Muscle of leg (tissue), 11 donors: ENCODE measurements around the gene TOGARAM1. TPM values are rescaled to one million over a fixed set of nuclear protein-coding genes. Genes with fewer than 3 reads are reported as not detected.

Source experiments
- DNase-seq: peaks from one replicate; pipeline ENCODE4 v3.0.0; 2013
- H3K27ac ChIP-seq: one replicate; pipeline ENCODE4 v1.5.1; 2013; ENCODE audit warnings: mild to moderate bottlenecking, low read length, control low read depth
- H3K27me3 ChIP-seq: one replicate; pipeline ENCODE4 v1.6.1; 2013; ENCODE audit warnings: low read length; ENCODE audit not compliant: control insufficient read depth, insufficient read depth
- H3K36me3 ChIP-seq: one replicate; pipeline ENCODE4 v1.6.1; 2013; ENCODE audit warnings: low read length; ENCODE audit not compliant: control insufficient read depth, insufficient read depth
- H3K4me1 ChIP-seq: one replicate; pipeline ENCODE4 v1.6.1; 2013; ENCODE audit warnings: low read length; ENCODE audit not compliant: control insufficient read depth, insufficient read depth
- H3K4me3 ChIP-seq: one replicate; pipeline ENCODE4 v1.5.1; 2013; ENCODE audit warnings: low read length, control low read depth
- H3K9me3 ChIP-seq: replicated peaks from 2 replicates; pipeline ENCODE4 v1.6.1; 2013; ENCODE audit warnings: low read depth, low read length; ENCODE audit not compliant: control insufficient read depth
- WGBS: methylation state at CpG from one replicate; pipeline ENCODE4 v1.1.5; 2013; ENCODE audit warnings: missing lambda C conversion rate; ENCODE audit not compliant: insufficient coverage; 5-methylcytosine and 5-hydroxymethylcytosine counted together
- polyA plus RNA-seq, 8 donors: library from polyadenylated mRNA; unstranded; fragments of 120-200 nt; gene quantifications; one replicate each; pipeline versions ENCODE4 v1.2.1 to v1.2.3, GENCODE V29; 2013; ENCODE audit warnings: inconsistent platforms in 1 of 8, low replicate concordance in 1 of 8; ENCODE audit not compliant: insufficient read length in 8 of 8, insufficient read depth in 1 of 8
- total RNA-seq: library from RNA; stranded (reverse); fragments of 120-200 nt; gene quantifications from one replicate; pipeline ENCODE4 v1.2.4, GENCODE V29; 2013

TOGARAM1 gene
- total and polyA plus RNA-seq, 9 donors: 20.5 to 29.9 (median 22.1) TPM

GRCh38 chr14:44961151-44961553, 838 bp upstream of the TOGARAM1 start:
- H3K4me1 ChIP-seq: peaks cover 6% of the 10 kb centered on the region
- peak overlapping the region; percentile 62 for H3K4me3 ChIP-seq
- H3K36me3 ChIP-seq: no peaks in the 10 kb centered on the region
- no peaks in the 10 kb centered on the region for H3K27me3 ChIP-seq
- H3K27ac ChIP-seq: peak overlapping the region; percentile 96
- H3K9me3 ChIP-seq: no peaks in the 10 kb centered on the region
- WGBS: 0% methylated on average over 3 of the region's 14 CpGs
- DNase-seq: peak; percentile 87

DNA sequence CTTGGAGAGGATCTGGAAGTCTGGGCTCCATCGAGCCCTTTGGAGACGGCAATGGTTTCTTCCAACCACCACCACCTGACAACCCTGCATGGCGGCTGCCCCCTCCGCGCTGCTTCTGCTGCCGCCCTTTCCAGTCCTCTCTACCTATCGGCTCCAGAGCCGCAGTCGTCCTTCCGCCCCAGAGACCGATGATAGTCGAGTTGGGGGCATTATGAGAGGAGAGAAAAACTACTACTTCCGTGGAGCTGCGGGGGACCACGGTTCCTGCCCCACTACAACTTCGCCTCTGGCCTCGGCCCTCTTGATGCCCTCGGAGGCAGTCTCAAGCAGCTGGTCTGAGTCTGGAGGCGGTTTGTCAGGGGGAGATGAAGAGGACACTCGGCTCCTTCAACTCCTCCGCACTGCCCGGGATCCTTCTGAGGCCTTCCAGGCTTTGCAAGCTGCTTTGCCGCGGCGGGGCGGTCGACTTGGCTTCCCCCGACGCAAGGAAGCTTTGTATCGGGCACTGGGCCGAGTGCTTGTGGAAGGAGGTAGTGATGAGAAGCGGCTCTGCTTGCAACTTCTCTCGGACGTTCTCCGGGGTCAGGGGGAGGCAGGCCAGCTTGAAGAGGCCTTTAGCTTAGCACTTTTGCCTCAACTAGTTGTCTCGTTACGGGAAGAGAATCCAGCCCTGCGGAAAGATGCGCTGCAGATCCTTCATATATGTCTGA, 499 bp downstream of the TOGARAM1 start:
- DNase-seq: peak; percentile 88
- no peaks in the 10 kb centered on the region for H3K36me3 ChIP-seq
- peak overlapping the region; percentile 96 for H3K27ac ChIP-seq
- peaks cover 6% of the 10 kb centered on the region for H3K4me1 ChIP-seq
- H3K4me3 ChIP-seq: peak overlapping the region; percentile 62
- H3K9me3 ChIP-seq: no peaks in the 10 kb centered on the region
- H3K27me3 ChIP-seq: no peaks in the 10 kb centered on the region
- 9% methylated on average over 18 of the region's 39 CpGs for WGBS

GRCh38 chr14:44963044-44963528, 1.1 kb downstream of the TOGARAM1 start:
- Histone ChIP-seq H3K4me1 (peaks cover 6% of the 10 kb centered on the region), H3K27ac (peak overlapping the region; percentile 96), H3K27me3 (no peaks in the 10 kb centered on the region), H3K4me3 (peak overlapping the region; percentile 62), H3K36me3 (no peaks in the 10 kb centered on the region), H3K9me3 (no peaks in the 10 kb centered on the region)
- DNase-seq: no peak
- 16% methylated on average over 13 of the region's 13 CpGs for WGBS

GRCh38 chr14:44963775-44964380, 1.9 kb downstream of the TOGARAM1 start:
- WGBS: 32% methylated on average over 5 of the region's 7 CpGs
- Histone ChIP-seq H3K9me3 (no peaks in the 10 kb centered on the region), H3K27ac (no peak overlapping the region), H3K4me1 (peaks cover 6% of the 10 kb centered on the region), H3K4me3 (peak overlapping the region; percentile 62), H3K36me3 (no peaks in the 10 kb centered on the region), H3K27me3 (no peaks in the 10 kb centered on the region)
- DNase-seq: peak; percentile 29

DNA sequence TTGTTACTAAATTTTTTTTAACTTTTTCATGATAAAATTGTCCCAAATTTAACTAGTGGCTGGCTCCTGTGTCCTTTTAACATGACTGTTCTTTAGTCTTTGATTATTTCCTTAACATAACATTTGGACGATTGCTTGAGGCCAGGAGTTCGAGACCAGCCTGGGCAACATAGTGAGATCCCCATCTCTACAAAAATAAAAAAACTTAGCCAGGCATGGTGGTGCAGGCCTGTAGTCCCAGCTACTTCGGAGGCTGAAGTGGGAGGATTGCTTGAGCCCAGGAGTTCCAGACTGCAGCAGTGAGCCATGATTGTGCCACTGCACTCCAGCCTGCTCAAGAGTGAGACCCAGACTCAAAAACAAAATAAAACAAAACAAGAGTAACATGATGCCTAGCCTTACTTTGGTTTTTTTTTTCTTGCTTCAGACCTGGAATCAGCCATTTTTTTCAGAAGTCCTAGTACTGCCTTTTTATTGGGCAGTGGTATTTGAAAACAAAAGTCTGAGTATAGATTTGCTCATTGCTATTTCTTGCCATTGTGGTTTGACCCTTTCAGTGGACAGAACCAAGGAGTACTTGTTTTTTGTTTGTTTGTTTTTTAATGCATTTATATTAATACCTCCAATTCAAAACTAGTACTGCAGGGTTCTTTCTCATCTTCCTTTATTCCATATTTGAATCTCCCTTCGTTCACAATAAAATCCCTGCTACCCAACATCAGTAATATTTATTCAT, 4.8 kb downstream of the TOGARAM1 start:
- no CpG with 5 or more reads among the region's 4 CpGs for WGBS
- no peaks in the 10 kb centered on the region for H3K27me3 ChIP-seq
- peaks cover 6% of the 10 kb centered on the region for H3K4me1 ChIP-seq
- peaks cover 2% of the 10 kb centered on the region for H3K9me3 ChIP-seq
- H3K4me3 ChIP-seq: no peak overlapping the region
- H3K36me3 ChIP-seq: no peaks in the 10 kb centered on the region
- no peak overlapping the region for H3K27ac ChIP-seq
- DNase-seq: no peak

GRCh38 chr14:44968714-44969113, 6.7 kb downstream of the TOGARAM1 start:
- Histone ChIP-seq H3K36me3 (no peaks in the 10 kb centered on the region), H3K27me3 (no peaks in the 10 kb centered on the region), H3K9me3 (peaks cover 2% of the 10 kb centered on the region), H3K4me1 (peaks cover 3% of the 10 kb centered on the region), H3K27ac (no peak overlapping the region), H3K4me3 (no peak overlapping the region)
- no peak for DNase-seq

DNA sequence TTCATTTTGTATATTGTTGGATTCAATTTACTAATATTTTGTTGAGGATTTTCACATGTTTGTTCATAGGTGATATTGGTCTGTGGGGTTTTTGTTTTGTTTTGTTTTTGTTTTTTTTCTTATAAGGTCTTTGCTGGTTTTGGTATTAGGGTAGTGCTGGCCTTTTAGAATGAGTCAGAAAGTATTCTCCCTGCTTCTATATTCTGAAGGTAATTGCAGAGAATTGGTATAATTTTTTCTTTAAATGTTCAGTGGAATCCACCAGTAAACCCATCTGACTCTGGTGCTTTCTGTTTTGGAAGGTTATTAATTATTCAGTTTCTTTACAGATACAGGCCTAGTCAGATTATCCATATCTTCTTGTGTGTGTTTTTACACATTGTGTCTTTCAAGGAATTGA, 8.9 kb downstream of the TOGARAM1 start:
- Histone ChIP-seq H3K27ac (no peak overlapping the region), H3K27me3 (no peaks in the 10 kb centered on the region), H3K4me3 (no peak overlapping the region), H3K4me1 (no peaks in the 10 kb centered on the region), H3K9me3 (peaks cover 8% of the 10 kb centered on the region), H3K36me3 (no peaks in the 10 kb centered on the region)
- DNase-seq: no peak

DNA sequence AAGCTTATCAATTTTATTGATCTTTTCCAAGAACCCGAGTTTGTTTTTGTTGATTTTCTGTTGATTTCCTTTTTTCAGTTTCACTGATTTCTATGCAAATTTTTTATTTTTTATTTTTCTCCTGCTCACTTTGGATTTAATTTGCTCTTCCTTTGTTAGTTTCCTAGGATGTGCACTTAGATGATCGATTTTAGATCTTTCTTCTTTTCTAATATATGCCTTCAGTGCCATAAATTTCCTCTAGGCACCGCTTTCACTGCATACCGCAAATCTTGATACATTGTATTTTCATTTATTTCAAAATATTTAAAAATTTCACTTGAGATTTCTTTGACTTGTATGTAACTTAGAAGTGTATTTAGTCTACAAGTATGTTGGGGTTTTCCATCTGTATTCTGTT, 9.5 kb downstream of the TOGARAM1 start:
- peaks cover 8% of the 10 kb centered on the region for H3K9me3 ChIP-seq
- H3K4me3 ChIP-seq: no peak overlapping the region
- no peaks in the 10 kb centered on the region for H3K36me3 ChIP-seq
- no peak overlapping the region for H3K27ac ChIP-seq
- no peak for DNase-seq
- H3K4me1 ChIP-seq: no peaks in the 10 kb centered on the region
- WGBS: no CpG with 5 or more reads among the region's 4 CpGs
- H3K27me3 ChIP-seq: no peaks in the 10 kb centered on the region

DNA sequence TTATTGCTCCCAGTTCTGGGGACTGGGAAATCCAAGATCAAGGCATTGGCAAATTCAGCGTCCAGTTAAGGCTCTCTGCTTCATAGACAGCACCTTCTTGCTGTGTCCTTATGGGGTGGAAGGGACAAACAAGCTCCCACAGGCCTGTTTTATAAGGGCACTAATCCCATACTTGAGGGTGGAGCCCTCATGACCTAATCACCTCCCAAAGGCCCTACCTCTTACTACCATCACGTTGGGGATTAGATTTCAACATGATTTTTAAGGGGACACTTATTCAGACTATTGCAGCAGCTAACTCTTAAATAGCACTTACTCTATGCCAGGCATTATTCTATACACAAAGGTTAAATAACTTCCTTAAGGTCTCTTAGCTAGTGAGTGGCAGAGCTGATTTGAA, 17.3 kb downstream of the TOGARAM1 start:
- Histone ChIP-seq H3K4me1 (no peaks in the 10 kb centered on the region), H3K27me3 (no peaks in the 10 kb centered on the region), H3K9me3 (peaks cover 2% of the 10 kb centered on the region), H3K27ac (no peak overlapping the region), H3K4me3 (no peak overlapping the region), H3K36me3 (no peaks in the 10 kb centered on the region)
- no peak for DNase-seq
- WGBS: 80% methylated on average over 1 of the region's 2 CpGs

DNA sequence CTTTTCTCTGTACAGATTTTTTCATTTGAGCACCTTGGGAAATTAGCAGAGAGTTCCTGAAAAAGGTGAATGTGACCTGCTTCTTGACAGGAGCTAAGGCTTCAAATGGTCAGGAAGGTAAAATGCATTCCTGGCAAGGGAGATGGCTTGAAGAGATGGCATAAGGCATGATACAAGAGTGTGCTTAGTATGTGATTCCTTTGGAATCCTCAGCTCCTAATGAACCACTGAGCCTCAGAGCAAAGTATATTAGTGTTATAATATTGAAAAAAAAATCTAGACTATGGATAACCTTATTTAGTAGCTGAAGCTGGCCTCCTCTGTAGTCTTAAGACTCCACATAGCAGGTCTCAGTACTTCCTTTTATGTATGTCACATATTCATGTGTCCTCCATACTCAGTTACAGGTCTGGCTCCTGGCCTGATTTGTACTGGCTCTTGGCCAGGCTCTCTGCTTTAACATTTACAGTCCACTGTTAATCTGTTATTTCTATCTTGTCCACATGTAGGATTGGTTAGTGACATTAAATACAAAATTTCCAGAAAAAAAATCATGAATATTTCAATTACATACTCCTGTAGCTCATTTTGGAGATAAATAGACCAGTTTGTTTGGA, 17.9 kb downstream of the TOGARAM1 start:
- DNase-seq: peak; percentile 71
- H3K4me1 ChIP-seq: no peaks in the 10 kb centered on the region
- H3K27ac ChIP-seq: peak overlapping the region; percentile 59
- no peaks in the 10 kb centered on the region for H3K9me3 ChIP-seq
- no peaks in the 10 kb centered on the region for H3K27me3 ChIP-seq
- H3K4me3 ChIP-seq: no peak overlapping the region
- H3K36me3 ChIP-seq: no peaks in the 10 kb centered on the region
